HEK293 (cell line): ENCODE data around the gene CTSZ.

ENCODE experiments used
- CTCF ChIA-PET: fragments of 350-600 bp; formaldehyde crosslinking; extraction: SDS; loops from one replicate; lab custom pipeline; 2021; ENCODE audit warnings: antibody characterized with exemption; lab: Yijun Ruan, JAX
- POLR2A ChIA-PET: fragments of 300-600 bp; formaldehyde crosslinking; extraction: SDS; loops from one replicate; lab custom pipeline; 2020; ENCODE audit warnings: antibody characterized with exemption, inconsistent platforms; lab: Yijun Ruan, JAX
- H3K27ac ChIP-seq: fragments of 200-500 bp; sonication (Bioruptor generic); 2 replicates; pipeline ENCODE4 v1.5.1; 2014; ENCODE audit warnings: low read depth, low read length, control low read depth, inconsistent platforms; ENCODE audit errors: extremely low read depth
- H3K36me3 ChIP-seq, 2 experiments: fragments of 200-500 bp in 1 of 2; sonication (Bioruptor generic) in 1 of 2; 1 replicate in 1 of 2; 2 replicates in 1 of 2; pipeline ENCODE4 v1.5.1; 2014 to 2017; ENCODE audit warnings: inconsistent platforms in 2 of 2, low read length in 2 of 2; ENCODE audit not compliant: control insufficient read depth in 2 of 2, insufficient read depth in 1 of 2
- H3K4me1 ChIP-seq: fragments of 200-500 bp; sonication (Bioruptor generic); 2 replicates; pipeline ENCODE4 v1.5.1; 2014; ENCODE audit warnings: mild to moderate bottlenecking, low read length, inconsistent platforms; ENCODE audit not compliant: control insufficient read depth, insufficient read depth
- H3K4me3 ChIP-seq: 2 replicates; pipeline ENCODE4 v1.5.1; 2011; ENCODE audit warnings: low read depth, mild to moderate bottlenecking, control low read depth, low read length, moderate library complexity
- H3K9me3 ChIP-seq: fragments of 200-500 bp; sonication (Bioruptor generic); 2 replicates; pipeline ENCODE4 v1.5.1; 2014; ENCODE audit warnings: low read depth, low read length, inconsistent platforms; ENCODE audit not compliant: control insufficient read depth, insufficient read depth
- GLIS1 ChIP-seq: fragments of 450-650 bp; formaldehyde crosslinking; IDR thresholded peaks from 2 replicates; pipeline ENCODE4 v1.5.1; 2016; ENCODE audit warnings: missing biosample characterization, missing genetic modification characterization
- IKZF3 ChIP-seq: fragments of 450-650 bp; IDR thresholded peaks from 2 replicates; pipeline ENCODE4 v1.5.0; 2018; ENCODE audit warnings: missing biosample characterization, mild to moderate bottlenecking, missing genetic modification characterization, moderate library complexity
- KLF17 ChIP-seq: fragments of 450-650 bp; formaldehyde crosslinking; IDR thresholded peaks from 2 replicates; pipeline ENCODE4 v1.5.1; 2016; ENCODE audit warnings: missing biosample characterization, missing genetic modification characterization
- KLF9 ChIP-seq: fragments of 450-650 bp; formaldehyde crosslinking; IDR thresholded peaks from 2 replicates; pipeline ENCODE4 v1.5.1; 2016; ENCODE audit warnings: missing biosample characterization, missing genetic modification characterization, low read depth
- SALL2 ChIP-seq: fragments of 450-650 bp; formaldehyde crosslinking; IDR thresholded peaks from 2 replicates; pipeline ENCODE4 v1.5.0; 2017; ENCODE audit warnings: missing biosample characterization, mild to moderate bottlenecking, missing genetic modification characterization, borderline replicate concordance
- SP3 ChIP-seq: fragments of 450-650 bp; formaldehyde crosslinking; IDR thresholded peaks from 2 replicates; pipeline ENCODE4 v1.5.1; 2016; ENCODE audit warnings: missing biosample characterization, missing genetic modification characterization
- TCF7L2 ChIP-seq: IDR thresholded peaks from 2 replicates; pipeline ENCODE4 v1.6.1; 2011; ENCODE audit warnings: low read depth, mild to moderate bottlenecking, inconsistent platforms, low read length, moderate library complexity, borderline replicate concordance
- ZBTB26 ChIP-seq: fragments of 450-650 bp; formaldehyde crosslinking; optimal IDR thresholded peaks from 2 replicates; pipeline ENCODE3; 2016; ENCODE audit warnings: missing biosample characterization, mild to moderate bottlenecking, missing genetic modification characterization
- ZBTB48 ChIP-seq: fragments of 450-650 bp; formaldehyde crosslinking; IDR thresholded peaks from 2 replicates; pipeline ENCODE4 v1.5.1; 2016; ENCODE audit warnings: missing biosample characterization, missing genetic modification characterization
- ZNF146 ChIP-seq: fragments of 450-650 bp; formaldehyde crosslinking; IDR thresholded peaks from 2 replicates; pipeline ENCODE4 v1.5.1; 2016; ENCODE audit warnings: missing biosample characterization, missing genetic modification characterization
- ZNF274 ChIP-seq, 2 experiments: fragments of 200-500 bp in 1 of 2; fragments of 450-650 bp in 1 of 2; sonication (Bioruptor generic) in 1 of 2; formaldehyde crosslinking in 1 of 2; IDR thresholded peaks; 2 replicates each; pipeline versions ENCODE4 v1.5.1 to v1.6.1; 2014 to 2016; ENCODE audit warnings: borderline replicate concordance in 1 of 2, inconsistent platforms in 1 of 2, low read length in 1 of 2, missing biosample characterization in 1 of 2, missing genetic modification characterization in 1 of 2
- ZNF335 ChIP-seq: fragments of 450-650 bp; formaldehyde crosslinking; conservative IDR thresholded peaks from 2 replicates; pipeline ENCODE4 v1.5.1; 2016; ENCODE audit warnings: missing biosample characterization, missing genetic modification characterization
- ZNF404 ChIP-seq: fragments of 450-650 bp; formaldehyde crosslinking; IDR thresholded peaks from 2 replicates; pipeline ENCODE4 v1.5.1; 2017; ENCODE audit warnings: missing biosample characterization, missing genetic modification characterization
- ZNF473 ChIP-seq: fragments of 450-650 bp; formaldehyde crosslinking; IDR thresholded peaks from 2 replicates; pipeline ENCODE4 v1.5.1; 2017; ENCODE audit warnings: missing biosample characterization, missing genetic modification characterization
- ZNF571 ChIP-seq: fragments of 450-650 bp; formaldehyde crosslinking; IDR thresholded peaks from 2 replicates; pipeline ENCODE4 v1.5.0; 2017; ENCODE audit warnings: missing biosample characterization, missing genetic modification characterization
- TF ChIP-seq, protein P1 (sequence below): fragments of 450-650 bp; formaldehyde crosslinking; IDR thresholded peaks from 2 replicates; pipeline ENCODE4 v1.5.1; 2017; ENCODE audit warnings: missing biosample characterization, missing genetic modification characterization
- TF ChIP-seq, protein P2 (sequence below): fragments of 450-650 bp; formaldehyde crosslinking; IDR thresholded peaks from 2 replicates; pipeline ENCODE4 v1.5.1; 2016; ENCODE audit warnings: missing biosample characterization, missing genetic modification characterization
- TF ChIP-seq, protein P3 (sequence below): fragments of 450-650 bp; formaldehyde crosslinking; IDR thresholded peaks from 2 replicates; pipeline ENCODE4 v1.5.1; 2016; ENCODE audit warnings: missing biosample characterization, missing genetic modification characterization

The CTSZ gene

DNA sequence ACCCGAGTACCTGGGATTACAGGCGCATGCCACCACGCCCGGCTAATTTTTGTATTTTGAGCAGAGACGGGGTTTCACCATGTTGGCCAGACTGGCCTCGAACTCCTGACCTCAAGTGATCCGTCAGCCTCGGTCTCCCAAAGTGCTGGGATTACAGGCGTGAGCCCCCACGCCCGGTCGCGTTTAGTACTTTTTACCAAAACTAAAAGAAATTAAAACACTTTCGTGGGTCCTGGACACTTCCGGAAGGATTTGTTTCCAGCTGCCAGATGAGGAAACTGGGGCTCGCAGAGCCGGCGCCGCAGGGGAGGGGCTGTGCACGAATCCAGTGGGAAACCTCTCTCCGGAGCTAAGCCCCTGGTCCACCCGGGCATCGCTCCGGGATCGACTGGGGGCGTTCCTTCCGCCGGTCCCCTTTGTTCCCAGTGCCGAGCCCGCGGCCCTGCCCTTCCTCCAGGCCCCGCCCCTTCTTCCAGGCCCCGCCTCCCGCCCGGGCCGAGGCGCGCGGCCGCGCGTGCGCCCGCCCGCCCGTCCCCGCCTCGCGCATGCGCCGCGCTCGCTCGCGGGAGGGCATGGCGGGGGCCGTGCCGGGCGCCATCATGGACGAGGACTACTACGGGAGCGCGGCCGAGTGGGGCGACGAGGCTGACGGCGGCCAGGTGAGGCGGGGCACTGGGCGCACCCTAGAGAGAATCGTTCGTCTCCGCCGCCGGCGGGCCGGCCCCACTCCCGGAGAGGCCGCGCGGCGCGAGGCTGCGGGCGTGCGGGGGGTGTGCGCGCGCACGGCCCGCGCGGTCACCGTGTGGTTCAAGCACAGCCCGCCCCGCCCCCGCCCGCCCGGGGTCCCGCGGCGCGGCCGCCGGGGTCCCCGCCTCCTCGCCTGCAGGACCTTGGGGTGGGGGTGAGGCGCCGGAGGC is 26.1 kb downstream of the CTSZ start, which contains the start of gene NELFCD (continued):
- peak; percentile 74 for TF ChIP-seq ZBTB26 (tag by site-specific recombination)
- TF ChIP-seq TCF7L2 = peak; percentile 93
- 0 out of 2 replicates have a peak, but pooled peaks have one; percentile 42 for TF ChIP-seq KLF9 (tag by site-specific recombination)
- TF ChIP-seq ZNF404 (tag by site-specific recombination) = no peak
- TF ChIP-seq, protein P1, sequence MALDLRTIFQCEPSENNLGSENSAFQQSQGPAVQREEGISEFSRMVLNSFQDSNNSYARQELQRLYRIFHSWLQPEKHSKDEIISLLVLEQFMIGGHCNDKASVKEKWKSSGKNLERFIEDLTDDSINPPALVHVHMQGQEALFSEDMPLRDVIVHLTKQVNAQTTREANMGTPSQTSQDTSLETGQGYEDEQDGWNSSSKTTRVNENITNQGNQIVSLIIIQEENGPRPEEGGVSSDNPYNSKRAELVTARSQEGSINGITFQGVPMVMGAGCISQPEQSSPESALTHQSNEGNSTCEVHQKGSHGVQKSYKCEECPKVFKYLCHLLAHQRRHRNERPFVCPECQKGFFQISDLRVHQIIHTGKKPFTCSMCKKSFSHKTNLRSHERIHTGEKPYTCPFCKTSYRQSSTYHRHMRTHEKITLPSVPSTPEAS (tag by site-specific recombination) = no peak
- TF ChIP-seq SP3 (tag by site-specific recombination) = peak; percentile 61
- peak; percentile 34; the same call in 1 of the 2 replicates for TF ChIP-seq GLIS1 (tag by site-specific recombination)
- TF ChIP-seq KLF17 = 0 out of 2 replicates have a peak, but pooled peaks have one; percentile 11
- TF ChIP-seq, protein P2, sequence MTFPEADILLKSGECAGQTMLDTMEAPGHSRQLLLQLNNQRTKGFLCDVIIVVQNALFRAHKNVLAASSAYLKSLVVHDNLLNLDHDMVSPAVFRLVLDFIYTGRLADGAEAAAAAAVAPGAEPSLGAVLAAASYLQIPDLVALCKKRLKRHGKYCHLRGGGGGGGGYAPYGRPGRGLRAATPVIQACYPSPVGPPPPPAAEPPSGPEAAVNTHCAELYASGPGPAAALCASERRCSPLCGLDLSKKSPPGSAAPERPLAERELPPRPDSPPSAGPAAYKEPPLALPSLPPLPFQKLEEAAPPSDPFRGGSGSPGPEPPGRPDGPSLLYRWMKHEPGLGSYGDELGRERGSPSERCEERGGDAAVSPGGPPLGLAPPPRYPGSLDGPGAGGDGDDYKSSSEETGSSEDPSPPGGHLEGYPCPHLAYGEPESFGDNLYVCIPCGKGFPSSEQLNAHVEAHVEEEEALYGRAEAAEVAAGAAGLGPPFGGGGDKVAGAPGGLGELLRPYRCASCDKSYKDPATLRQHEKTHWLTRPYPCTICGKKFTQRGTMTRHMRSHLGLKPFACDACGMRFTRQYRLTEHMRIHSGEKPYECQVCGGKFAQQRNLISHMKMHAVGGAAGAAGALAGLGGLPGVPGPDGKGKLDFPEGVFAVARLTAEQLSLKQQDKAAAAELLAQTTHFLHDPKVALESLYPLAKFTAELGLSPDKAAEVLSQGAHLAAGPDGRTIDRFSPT (tag by site-specific recombination) = 0 out of 2 replicates have a peak, but pooled peaks have one; percentile 31
- TF ChIP-seq, all 188 proteins: peak for 22

- no peak for TF ChIP-seq SALL2 (tag by site-specific recombination)
- no peak for TF ChIP-seq ZBTB48
- no peak for TF ChIP-seq ZNF146 (tag by site-specific recombination)
- no peak for TF ChIP-seq ZNF274 (IDR thresholded peaks at IDR 0.05; ENCODE audit: low read length)
- no peak for TF ChIP-seq ZNF274 (tag by site-specific recombination; IDR thresholded peaks at IDR 0.05; ENCODE audit: borderline replicate concordance)
- no peak for TF ChIP-seq ZNF571 (tag by site-specific recombination)
- TF ChIP-seq, protein P3, sequence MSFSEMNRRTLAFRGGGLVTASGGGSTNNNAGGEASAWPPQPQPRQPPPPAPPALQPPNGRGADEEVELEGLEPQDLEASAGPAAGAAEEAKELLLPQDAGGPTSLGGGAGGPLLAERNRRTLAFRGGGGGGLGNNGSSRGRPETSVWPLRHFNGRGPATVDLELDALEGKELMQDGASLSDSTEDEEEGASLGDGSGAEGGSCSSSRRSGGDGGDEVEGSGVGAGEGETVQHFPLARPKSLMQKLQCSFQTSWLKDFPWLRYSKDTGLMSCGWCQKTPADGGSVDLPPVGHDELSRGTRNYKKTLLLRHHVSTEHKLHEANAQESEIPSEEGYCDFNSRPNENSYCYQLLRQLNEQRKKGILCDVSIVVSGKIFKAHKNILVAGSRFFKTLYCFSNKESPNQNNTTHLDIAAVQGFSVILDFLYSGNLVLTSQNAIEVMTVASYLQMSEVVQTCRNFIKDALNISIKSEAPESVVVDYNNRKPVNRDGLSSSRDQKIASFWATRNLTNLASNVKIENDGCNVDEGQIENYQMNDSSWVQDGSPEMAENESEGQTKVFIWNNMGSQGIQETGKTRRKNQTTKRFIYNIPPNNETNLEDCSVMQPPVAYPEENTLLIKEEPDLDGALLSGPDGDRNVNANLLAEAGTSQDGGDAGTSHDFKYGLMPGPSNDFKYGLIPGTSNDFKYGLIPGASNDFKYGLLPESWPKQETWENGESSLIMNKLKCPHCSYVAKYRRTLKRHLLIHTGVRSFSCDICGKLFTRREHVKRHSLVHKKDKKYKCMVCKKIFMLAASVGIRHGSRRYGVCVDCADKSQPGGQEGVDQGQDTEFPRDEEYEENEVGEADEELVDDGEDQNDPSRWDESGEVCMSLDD (tag by site-specific recombination) = no peak
- TF ChIP-seq TCF7L2 = no peak
- no peak for TF ChIP-seq ZNF404 (tag by site-specific recombination)
- TF ChIP-seq ZNF473 (tag by site-specific recombination) = no peak
- TF ChIP-seq IKZF3 (tag by site-specific recombination) = no peak
- no peak for TF ChIP-seq ZNF335 (tag by site-specific recombination)
- TF ChIP-seq, all 188 proteins: peak for 0
- Histone ChIP-seq H3K9me3 (no peaks in the 10 kb centered on the region), H3K4me3 (no peak overlapping the region), H3K27ac (no peak overlapping the region), H3K36me3 (peaks cover 0 to 4% of the 10 kb centered on the region in 2 experiments; a peak in 1 of 3 replicates), H3K4me1 (no peaks in the 10 kb centered on the region)
- ChIA-PET POLR2A (interaction anchor here (0.7 kb wide), 1 partner anchor 36 kb away, joined by 6 read pairs; no protein-coding TSS in a partner anchor), CTCF (no interaction called here)
Observed at GRCh38 chr20:58978351-58979190, 28.5 kb downstream of the CTSZ start.
